Measurements from ENCODE around the gene RTKN. TPM values are rescaled to one million over a fixed set of nuclear protein-coding genes. Genes with fewer than 3 reads are reported as not detected.

Gene RTKN
- total and polyA plus RNA-seq, 2 of the 13 experiments (the other 11 are each of a cell fraction or from before 2014, with no cell fraction given) = 159 to 166 TPM

DNA sequence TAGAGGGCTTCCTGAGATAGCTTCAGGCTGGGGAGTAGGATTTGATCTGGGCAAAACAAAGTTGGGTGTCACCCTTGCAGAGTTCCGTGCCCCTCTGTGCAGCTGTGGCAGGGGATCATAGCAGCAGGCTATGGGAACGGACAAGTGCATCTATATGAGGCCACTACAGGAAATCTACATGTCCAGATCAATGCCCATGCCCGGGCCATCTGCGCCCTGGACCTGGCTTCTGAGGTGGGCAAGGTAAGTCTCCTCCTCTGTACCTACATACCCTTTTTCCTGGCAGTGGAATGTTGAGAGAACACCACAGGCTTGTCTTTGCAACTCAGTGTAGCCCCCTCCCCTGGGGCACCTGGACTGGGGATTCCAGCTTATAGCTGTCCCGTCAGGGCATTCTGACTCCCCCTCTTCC, 16.7 kb downstream of the RTKN start (continued):
- TF ChIP-seq, protein P1, sequence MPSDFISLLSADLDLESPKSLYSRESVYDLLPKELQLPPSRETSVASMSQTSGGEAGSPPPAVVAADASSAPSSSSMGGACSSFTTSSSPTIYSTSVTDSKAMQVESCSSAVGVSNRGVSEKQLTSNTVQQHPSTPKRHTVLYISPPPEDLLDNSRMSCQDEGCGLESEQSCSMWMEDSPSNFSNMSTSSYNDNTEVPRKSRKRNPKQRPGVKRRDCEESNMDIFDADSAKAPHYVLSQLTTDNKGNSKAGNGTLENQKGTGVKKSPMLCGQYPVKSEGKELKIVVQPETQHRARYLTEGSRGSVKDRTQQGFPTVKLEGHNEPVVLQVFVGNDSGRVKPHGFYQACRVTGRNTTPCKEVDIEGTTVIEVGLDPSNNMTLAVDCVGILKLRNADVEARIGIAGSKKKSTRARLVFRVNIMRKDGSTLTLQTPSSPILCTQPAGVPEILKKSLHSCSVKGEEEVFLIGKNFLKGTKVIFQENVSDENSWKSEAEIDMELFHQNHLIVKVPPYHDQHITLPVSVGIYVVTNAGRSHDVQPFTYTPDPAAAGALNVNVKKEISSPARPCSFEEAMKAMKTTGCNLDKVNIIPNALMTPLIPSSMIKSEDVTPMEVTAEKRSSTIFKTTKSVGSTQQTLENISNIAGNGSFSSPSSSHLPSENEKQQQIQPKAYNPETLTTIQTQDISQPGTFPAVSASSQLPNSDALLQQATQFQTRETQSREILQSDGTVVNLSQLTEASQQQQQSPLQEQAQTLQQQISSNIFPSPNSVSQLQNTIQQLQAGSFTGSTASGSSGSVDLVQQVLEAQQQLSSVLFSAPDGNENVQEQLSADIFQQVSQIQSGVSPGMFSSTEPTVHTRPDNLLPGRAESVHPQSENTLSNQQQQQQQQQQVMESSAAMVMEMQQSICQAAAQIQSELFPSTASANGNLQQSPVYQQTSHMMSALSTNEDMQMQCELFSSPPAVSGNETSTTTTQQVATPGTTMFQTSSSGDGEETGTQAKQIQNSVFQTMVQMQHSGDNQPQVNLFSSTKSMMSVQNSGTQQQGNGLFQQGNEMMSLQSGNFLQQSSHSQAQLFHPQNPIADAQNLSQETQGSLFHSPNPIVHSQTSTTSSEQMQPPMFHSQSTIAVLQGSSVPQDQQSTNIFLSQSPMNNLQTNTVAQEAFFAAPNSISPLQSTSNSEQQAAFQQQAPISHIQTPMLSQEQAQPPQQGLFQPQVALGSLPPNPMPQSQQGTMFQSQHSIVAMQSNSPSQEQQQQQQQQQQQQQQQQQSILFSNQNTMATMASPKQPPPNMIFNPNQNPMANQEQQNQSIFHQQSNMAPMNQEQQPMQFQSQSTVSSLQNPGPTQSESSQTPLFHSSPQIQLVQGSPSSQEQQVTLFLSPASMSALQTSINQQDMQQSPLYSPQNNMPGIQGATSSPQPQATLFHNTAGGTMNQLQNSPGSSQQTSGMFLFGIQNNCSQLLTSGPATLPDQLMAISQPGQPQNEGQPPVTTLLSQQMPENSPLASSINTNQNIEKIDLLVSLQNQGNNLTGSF (CRISPR knock-in tag; IDR thresholded peaks at IDR 0.05) = no peak
- TF ChIP-seq ZNF792 (CRISPR knock-in tag; IDR thresholded peaks at IDR 0.05) = no peak
- TF ChIP-seq, protein P2, sequence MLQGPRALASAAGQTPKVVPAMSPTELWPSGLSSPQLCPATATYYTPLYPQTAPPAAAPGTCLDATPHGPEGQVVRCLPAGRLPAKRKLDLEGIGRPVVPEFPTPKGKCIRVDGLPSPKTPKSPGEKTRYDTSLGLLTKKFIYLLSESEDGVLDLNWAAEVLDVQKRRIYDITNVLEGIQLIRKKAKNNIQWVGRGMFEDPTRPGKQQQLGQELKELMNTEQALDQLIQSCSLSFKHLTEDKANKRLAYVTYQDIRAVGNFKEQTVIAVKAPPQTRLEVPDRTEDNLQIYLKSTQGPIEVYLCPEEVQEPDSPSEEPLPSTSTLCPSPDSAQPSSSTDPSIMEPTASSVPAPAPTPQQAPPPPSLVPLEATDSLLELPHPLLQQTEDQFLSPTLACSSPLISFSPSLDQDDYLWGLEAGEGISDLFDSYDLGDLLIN (CRISPR knock-in tag; IDR thresholded peaks at IDR 0.05; ENCODE audit: borderline replicate concordance) = no peak
- TF ChIP-seq ZNF17 (CRISPR knock-in tag; IDR thresholded peaks at IDR 0.05) = no peak
- TF ChIP-seq ZFY (CRISPR knock-in tag; IDR thresholded peaks at IDR 0.05) = no peak; the same call in 1 of the 2 replicates
- TF ChIP-seq, protein P3, sequence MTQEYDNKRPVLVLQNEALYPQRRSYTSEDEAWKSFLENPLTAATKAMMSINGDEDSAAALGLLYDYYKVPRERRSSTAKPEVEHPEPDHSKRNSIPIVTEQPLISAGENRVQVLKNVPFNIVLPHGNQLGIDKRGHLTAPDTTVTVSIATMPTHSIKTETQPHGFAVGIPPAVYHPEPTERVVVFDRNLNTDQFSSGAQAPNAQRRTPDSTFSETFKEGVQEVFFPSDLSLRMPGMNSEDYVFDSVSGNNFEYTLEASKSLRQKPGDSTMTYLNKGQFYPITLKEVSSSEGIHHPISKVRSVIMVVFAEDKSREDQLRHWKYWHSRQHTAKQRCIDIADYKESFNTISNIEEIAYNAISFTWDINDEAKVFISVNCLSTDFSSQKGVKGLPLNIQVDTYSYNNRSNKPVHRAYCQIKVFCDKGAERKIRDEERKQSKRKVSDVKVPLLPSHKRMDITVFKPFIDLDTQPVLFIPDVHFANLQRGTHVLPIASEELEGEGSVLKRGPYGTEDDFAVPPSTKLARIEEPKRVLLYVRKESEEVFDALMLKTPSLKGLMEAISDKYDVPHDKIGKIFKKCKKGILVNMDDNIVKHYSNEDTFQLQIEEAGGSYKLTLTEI (CRISPR knock-in tag; conservative IDR thresholded peaks at IDR 0.05) = no peak
- TF ChIP-seq TBX3 (IDR thresholded peaks at IDR 0.05; ENCODE audit: borderline replicate concordance) = no peak
- TF ChIP-seq PLRG1 (conservative IDR thresholded peaks at IDR 0.05) = no peak
- TF ChIP-seq MZF1 (CRISPR knock-in tag; IDR thresholded peaks at IDR 0.05; ENCODE audit: borderline replicate concordance) = no peak
- no peak for TF ChIP-seq NCOA2 (CRISPR knock-in tag; IDR thresholded peaks at IDR 0.05)
- TF ChIP-seq, protein P4, sequence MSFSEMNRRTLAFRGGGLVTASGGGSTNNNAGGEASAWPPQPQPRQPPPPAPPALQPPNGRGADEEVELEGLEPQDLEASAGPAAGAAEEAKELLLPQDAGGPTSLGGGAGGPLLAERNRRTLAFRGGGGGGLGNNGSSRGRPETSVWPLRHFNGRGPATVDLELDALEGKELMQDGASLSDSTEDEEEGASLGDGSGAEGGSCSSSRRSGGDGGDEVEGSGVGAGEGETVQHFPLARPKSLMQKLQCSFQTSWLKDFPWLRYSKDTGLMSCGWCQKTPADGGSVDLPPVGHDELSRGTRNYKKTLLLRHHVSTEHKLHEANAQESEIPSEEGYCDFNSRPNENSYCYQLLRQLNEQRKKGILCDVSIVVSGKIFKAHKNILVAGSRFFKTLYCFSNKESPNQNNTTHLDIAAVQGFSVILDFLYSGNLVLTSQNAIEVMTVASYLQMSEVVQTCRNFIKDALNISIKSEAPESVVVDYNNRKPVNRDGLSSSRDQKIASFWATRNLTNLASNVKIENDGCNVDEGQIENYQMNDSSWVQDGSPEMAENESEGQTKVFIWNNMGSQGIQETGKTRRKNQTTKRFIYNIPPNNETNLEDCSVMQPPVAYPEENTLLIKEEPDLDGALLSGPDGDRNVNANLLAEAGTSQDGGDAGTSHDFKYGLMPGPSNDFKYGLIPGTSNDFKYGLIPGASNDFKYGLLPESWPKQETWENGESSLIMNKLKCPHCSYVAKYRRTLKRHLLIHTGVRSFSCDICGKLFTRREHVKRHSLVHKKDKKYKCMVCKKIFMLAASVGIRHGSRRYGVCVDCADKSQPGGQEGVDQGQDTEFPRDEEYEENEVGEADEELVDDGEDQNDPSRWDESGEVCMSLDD (CRISPR knock-in tag; IDR thresholded peaks at IDR 0.05; ENCODE audit: borderline replicate concordance) = no peak
- TF ChIP-seq ZNF224 (CRISPR knock-in tag; IDR thresholded peaks at IDR 0.05) = no peak
- TF ChIP-seq ZNF331 (CRISPR knock-in tag; IDR thresholded peaks at IDR 0.05) = no peak
- TF ChIP-seq, protein P5, sequence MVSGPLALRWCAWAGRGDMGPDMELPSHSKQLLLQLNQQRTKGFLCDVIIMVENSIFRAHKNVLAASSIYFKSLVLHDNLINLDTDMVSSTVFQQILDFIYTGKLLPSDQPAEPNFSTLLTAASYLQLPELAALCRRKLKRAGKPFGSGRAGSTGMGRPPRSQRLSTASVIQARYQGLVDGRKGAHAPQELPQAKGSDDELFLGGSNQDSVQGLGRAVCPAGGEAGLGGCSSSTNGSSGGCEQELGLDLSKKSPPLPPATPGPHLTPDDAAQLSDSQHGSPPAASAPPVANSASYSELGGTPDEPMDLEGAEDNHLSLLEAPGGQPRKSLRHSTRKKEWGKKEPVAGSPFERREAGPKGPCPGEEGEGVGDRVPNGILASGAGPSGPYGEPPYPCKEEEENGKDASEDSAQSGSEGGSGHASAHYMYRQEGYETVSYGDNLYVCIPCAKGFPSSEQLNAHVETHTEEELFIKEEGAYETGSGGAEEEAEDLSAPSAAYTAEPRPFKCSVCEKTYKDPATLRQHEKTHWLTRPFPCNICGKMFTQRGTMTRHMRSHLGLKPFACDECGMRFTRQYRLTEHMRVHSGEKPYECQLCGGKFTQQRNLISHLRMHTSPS (CRISPR knock-in tag; IDR thresholded peaks at IDR 0.05; ENCODE audit: low read depth) = no peak
- no peak for TF ChIP-seq NFKBIZ (CRISPR knock-in tag; IDR thresholded peaks at IDR 0.05)
